HG02981 (cell line): ENCODE measurements around the gene HOXD3.

Source experiments
- ATAC-seq: cut with Tn5 transposase; IDR thresholded peaks from one replicate; pipeline ENCODE4 v1.9.1; 2021; ENCODE audit warnings: mild to moderate bottlenecking, moderate library complexity; ENCODE audit not compliant: unreplicated experiment

The HOXD3 gene

DNA sequence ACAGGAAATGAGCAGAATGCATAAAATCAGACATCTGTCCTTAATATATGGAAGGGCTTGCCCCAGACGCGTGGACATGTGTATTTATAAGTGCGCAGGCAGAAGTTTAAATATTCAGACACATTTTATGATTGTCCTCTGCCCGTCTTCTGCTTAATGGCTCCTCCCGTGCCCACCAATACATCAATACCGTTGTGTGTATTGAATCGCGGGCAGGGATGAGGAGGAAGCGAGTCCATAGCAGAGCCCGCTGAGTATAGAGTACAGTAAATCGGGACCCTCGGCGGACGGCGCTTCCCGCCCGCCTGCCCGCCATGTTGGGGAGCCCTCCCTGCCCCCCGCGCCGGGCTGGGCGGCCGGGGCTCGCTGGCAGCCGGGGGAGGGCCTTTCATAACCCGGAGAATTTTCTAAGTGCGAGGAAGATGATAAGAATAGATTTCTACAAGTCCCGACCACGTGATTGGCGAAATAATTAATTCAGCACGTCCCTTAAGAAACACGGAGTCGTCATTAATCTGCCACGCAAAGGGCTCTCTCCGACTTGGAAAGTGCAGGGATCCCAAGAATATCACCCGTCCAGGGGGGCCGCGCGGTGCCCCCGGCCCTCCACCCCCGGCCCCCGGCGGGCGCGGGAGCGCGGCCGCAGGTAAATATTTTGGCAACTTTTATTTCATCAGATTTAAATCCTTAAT is at the start of gene HOXD3:
TSS of gene HOXD3 (plus strand) at position 501 of the 692 bp plus-strand sequence. CDS start 11,808 bp downstream, outside the sequence.
- no peak for ATAC-seq

GRCh38 chr2:176107731-176108181 is 49.4 kb upstream of the HOXD3 start:
- no peak for ATAC-seq

DNA sequence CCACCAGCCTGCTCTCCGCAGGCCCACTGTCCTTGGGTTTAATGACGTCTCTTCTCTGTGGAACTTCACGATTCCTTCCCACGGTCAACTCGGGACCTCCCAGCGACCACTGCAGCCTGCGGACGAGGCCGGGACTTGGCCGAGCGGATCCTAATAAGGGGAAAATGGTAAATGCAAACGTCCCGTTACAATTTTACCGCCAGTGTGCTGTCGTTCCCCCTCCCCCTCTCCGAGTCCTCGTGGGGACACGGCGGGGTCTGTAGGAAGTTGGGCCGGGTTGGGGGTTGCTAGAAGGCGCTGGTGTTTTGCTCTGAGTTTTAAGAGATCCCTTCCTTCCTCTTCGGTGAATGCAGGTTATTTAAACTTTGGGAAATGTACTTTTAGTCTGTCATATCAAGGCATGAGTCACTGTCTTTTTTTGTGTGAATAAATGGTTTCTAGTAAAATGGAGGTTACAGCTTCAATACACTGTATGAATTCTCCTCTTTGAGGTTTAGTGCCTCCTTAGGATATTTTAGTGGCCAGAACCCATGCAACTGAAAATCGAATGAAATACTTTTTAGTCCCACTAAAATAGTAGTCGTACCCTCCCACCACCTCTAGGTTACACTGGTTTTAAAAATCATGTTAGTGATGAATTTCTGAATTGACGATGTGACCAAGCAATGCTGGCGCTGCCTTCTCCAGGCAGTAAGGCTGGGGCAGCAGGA is 47.8 kb upstream of the HOXD3 start:
- no peak for ATAC-seq

DNA sequence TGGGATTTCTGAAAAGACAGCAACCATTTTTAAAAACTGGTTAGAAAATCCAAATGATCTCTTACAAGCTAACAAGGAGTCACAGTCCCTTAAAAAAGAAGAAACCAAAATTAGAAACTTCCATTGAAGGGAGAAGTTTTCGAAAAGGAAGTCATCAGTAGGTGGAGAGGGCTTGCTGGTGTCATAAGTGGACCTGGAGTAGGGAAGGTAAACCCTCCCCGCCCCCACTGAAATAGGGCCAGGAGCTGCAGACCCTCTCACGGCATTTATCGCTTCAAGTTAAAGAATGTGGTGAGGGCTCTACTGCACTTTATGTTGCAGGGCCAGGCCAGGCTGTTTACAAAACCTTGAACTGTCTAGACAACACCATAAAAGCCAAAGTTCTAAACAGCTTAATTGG is 47.2 kb upstream of the HOXD3 start:
- no peak for ATAC-seq

GRCh38 chr2:176110415-176111308 is 46.4 kb upstream of the HOXD3 start:
- ATAC-seq = no peak

- no peak for ATAC-seq
Observed at GRCh38 chr2:176111309-176111663, 45.8 kb upstream of the HOXD3 start.

DNA sequence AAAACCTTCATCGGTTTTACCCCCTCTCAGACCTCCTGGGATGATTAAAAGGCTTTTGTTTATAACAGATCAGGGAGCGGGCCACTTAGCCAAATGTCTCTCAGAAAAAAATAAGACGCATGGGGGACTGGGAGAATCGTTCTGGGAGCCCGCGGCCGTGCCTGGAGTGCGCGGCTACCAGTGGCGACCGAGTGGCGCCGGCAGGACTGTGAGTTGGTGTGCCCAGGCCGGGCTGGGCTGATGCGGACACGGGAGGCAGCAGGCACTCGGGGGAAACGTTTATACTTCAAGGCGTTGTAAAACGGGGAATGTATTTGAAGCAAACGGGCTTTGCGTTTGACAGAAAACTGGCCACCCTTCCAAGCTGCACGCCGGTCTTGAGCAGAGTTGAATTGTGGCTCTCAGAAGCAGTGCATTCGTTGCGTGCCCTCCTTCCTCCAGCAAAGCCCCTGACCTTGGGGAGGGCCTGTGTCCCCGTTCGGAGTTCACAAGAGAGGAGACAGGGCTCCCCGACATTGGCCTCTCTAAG is 45.2 kb upstream of the HOXD3 start:
- no peak for ATAC-seq

GRCh38 chr2:176112375-176113302 is 44.5 kb upstream of the HOXD3 start:
- ATAC-seq = no peak

- ATAC-seq = no peak
Observed at GRCh38 chr2:176114120-176114929, 42.8 kb upstream of the HOXD3 start.

- ATAC-seq = no peak
Observed at GRCh38 chr2:176114930-176115625, 42.0 kb upstream of the HOXD3 start.

- ATAC-seq = no peak
Observed at GRCh38 chr2:176115883-176116813, 41.0 kb upstream of the HOXD3 start, which contains the start of gene HOXD10. Gene HOXD10, plus strand, starts transcription at chr2:176116778. Its CDS starts 56 bp downstream, at chr2:176116834.

GRCh38 chr2:176117162-176117822 is 39.8 kb upstream of the HOXD3 start:
- no peak for ATAC-seq

DNA sequence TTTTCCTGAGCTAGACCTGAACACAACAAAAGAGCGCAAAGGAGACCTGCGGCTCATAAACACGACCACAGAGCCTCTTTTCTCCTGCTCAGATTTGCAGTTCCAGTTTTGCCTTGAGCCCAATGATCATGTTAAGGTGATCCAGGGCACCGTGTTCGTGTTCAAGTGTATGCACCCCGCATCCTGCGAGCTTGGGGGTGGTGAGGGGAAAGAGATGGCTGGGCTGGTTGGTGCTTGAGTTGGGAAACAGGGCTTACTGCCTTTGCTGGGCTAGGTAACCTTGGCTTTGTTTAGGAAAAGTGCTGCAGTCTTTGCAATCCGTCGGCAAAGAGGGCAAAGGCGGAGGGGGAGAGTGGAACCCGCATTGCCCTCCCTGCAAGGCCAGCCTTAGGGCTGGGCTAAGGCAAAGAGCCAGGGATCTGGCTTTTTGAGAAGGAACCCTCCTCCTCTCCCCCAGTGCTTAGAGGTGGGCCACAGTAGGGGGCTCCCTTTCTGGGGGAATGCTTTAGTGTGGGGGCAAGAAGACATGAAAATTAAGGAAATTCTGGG is 39.2 kb upstream of the HOXD3 start:
- ATAC-seq = no peak

DNA sequence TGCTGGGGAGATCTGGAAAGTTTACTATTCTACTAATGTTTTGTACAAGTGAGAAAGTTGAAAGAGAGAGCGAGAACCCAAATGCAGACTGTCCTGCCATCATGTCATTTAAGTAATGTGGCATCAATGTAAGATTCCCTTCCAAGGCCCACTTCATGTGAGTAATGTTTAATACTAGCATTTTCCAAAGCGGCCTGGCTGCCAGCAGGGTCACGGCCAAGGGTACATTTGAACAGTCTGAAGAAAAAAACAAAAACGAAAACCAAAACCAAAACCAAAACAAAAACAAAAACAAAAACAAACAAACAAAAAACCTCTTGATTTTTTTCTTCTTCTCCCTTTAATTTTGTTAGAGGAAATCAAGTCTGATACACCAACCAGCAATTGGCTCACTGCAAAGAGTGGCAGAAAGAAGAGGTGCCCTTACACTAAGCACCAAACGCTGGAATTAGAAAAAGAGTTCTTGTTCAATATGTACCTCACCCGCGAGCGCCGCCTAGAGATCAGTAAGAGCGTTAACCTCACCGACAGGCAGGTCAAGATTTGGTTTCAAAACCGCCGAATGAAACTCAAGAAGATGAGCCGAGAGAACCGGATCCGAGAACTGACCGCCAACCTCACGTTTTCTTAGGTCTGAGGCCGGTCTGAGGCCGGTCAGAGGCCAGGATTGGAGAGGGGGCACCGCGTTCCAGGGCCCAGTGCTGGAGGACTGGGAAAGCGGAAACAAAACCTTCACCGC is 38.3 kb upstream of the HOXD3 start:
- ATAC-seq = no peak

DNA sequence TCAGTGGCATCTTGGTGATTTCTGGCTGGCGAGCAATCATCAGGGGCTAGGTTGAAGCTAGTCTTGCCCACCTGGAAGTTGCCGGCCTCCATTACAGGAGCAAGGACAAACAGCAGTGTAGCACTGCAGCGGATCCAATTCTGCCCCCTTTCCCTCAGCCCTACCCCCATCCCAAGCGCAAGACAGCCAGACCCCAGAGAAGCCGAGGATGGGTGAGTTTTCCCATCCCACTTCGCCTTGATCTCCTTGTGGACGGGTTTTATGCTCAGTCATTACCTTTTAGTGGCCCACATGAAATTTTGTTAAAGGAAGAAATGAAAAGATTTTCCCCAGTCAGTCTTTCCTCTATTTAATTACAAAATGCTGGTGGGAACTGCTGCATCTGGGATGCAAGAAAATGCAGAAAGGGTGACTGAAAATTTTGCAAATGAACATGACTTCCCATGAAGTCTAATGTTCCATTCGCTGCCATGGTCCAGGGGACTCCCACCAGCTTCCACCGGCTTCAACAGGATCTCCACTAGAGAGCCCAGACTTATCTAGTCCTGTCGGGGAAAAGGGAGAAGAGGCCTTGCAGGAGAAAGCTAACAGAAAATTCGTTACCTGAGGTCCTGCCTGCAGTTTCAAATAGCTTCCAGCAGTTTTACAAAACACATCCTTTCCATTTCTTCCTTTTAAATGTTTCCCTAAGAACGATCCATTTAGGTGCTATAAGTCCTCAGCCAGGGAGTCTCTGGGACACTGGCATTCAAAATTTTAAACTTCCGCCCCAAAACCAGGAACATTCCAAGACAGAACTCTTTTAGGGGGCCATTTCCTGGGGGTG is 36.5 kb upstream of the HOXD3 start:
- ATAC-seq = no peak
